ENCODE results near the gene MYLK4.

DNA sequence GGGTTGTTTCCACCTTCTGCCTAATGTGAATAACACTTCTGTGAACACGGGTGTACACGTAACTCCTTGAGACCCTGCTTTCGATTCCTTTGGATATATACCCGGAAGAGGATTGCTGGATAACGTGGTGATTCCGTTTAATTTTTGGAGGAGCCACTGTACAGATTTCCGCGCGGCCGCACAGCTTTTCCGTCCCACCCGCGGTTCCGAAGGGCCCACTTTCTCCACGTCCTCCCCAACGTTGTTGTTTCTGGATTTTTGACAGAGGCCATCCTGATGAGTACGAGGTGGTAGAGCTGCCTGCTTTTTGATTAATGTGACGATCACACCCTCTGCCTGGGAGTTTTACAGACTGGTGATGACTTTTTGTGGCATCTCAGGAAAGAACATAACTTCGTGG is 114.0 kb downstream of the MYLK4 start:
- TF ChIP-seq, protein P1, sequence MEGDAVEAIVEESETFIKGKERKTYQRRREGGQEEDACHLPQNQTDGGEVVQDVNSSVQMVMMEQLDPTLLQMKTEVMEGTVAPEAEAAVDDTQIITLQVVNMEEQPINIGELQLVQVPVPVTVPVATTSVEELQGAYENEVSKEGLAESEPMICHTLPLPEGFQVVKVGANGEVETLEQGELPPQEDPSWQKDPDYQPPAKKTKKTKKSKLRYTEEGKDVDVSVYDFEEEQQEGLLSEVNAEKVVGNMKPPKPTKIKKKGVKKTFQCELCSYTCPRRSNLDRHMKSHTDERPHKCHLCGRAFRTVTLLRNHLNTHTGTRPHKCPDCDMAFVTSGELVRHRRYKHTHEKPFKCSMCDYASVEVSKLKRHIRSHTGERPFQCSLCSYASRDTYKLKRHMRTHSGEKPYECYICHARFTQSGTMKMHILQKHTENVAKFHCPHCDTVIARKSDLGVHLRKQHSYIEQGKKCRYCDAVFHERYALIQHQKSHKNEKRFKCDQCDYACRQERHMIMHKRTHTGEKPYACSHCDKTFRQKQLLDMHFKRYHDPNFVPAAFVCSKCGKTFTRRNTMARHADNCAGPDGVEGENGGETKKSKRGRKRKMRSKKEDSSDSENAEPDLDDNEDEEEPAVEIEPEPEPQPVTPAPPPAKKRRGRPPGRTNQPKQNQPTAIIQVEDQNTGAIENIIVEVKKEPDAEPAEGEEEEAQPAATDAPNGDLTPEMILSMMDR (IDR thresholded peaks at IDR 0.05) = no peak
- TF ChIP-seq POLR2A (IDR thresholded peaks at IDR 0.05) = no peak
- TF ChIP-seq EP300 (IDR thresholded peaks at IDR 0.05) = no peak
- TF ChIP-seq POLR2AphosphoS5 (IDR thresholded peaks at IDR 0.05) = no peak
